K562 (cell line): ENCODE data around the gene LUC7L. TPM values are rescaled to one million over a fixed set of nuclear protein-coding genes. Genes with fewer than 3 reads are reported as not detected.
A peak's percentile ranks its signal among the peaks of the same experiment; 100 is the strongest.

Experiments used
- ATAC-seq: fragments of 200-7000 bp; cut with Tn5 transposase; 3 replicates; pipeline ENCODE4 v1.9.1; 2020; ENCODE audit warnings: moderate library complexity
- BruUV-seq: library from RNA; stranded (reverse); fragments of 400-500 nt; replicated peaks from 2 replicates; lab custom pipeline; 2021; lab: Mats Ljungman, UMichigan
- CTCF ChIA-PET: fragments of 300-600 bp; formaldehyde crosslinking; extraction: SDS; loops from one replicate; lab custom pipeline; 2021; ENCODE audit warnings: low intra/inter-chr PET ratio; lab: Yijun Ruan, JAX
- POLR2A ChIA-PET: fragments of 300-600, 350-650 bp; sonication (Branson Sonifier 250); formaldehyde crosslinking; extraction: SDS; loops from one replicate; lab custom pipeline; 2021; ENCODE audit warnings: antibody characterized with exemption, inconsistent platforms; lab: Yijun Ruan, JAX
- DNase-seq, 4 experiments: peaks; one replicate each; pipeline versions ENCODE4 v3.0.0 to v3.0.0-alpha.2; 2011 to 2018; ENCODE audit warnings: low spot score in 3 of 4, mixed read lengths in 3 of 4; ENCODE audit errors: extremely low read depth in 1 of 4
- FAIRE-seq: peaks from 2 replicates; lab custom pipeline; 2011; peaks lifted over from hg19 to GRCh38; lab: Jason Lieb, UNC
- H2AFZ ChIP-seq: 2 replicates; pipeline ENCODE4 v1.6.0; 2011; ENCODE audit warnings: low read depth, low read length, control low read depth, inconsistent platforms
- H3K27ac ChIP-seq: fragments of 200-600 bp; 3 replicates; pipeline ENCODE4 v1.8.0; 2011; ENCODE audit warnings: low read depth, mild to moderate bottlenecking, control low read depth, inconsistent platforms, low read length, moderate library complexity, mixed read lengths; ENCODE audit errors: extremely low read depth
- H3K27me3 ChIP-seq, 2 experiments: fragments of 300-600 bp in 1 of 2; 2 replicates in 1 of 2; 3 replicates in 1 of 2; pipeline versions ENCODE4 v1.6.0 to v1.8.0; 2011; ENCODE audit warnings: inconsistent platforms in 2 of 2, low read length in 2 of 2, mild to moderate bottlenecking in 1 of 2, mixed read lengths in 1 of 2, moderate library complexity in 1 of 2; ENCODE audit not compliant: control insufficient read depth in 2 of 2, insufficient read depth in 2 of 2
- H3K36me3 ChIP-seq: fragments of 300-600 bp; 3 replicates; pipeline ENCODE4 v1.8.0; 2011; ENCODE audit warnings: mild to moderate bottlenecking, low read length, inconsistent platforms; ENCODE audit not compliant: control insufficient read depth, insufficient read depth
- H3K4me1 ChIP-seq, 2 experiments: fragments of 200-600 bp in 1 of 2; replicated peaks in 1 of 2; 2 replicates in 1 of 2; 3 replicates in 1 of 2; pipeline versions ENCODE4 v1.5.1 to v1.8.0; 2011; ENCODE audit warnings: inconsistent platforms in 2 of 2, low read length in 2 of 2, mild to moderate bottlenecking in 1 of 2, mixed read lengths in 1 of 2, moderate library complexity in 1 of 2; ENCODE audit not compliant: control insufficient read depth in 2 of 2, insufficient read depth in 2 of 2
- H3K4me2 ChIP-seq: 2 replicates; pipeline ENCODE4 v1.6.1; 2011; ENCODE audit warnings: low read length, control low read depth, inconsistent platforms, mixed read lengths; ENCODE audit not compliant: insufficient read depth
- H3K4me3 ChIP-seq: fragments of 200-600 bp; sonication (generic), shearing (Covaris generic); 2 replicates; pipeline ENCODE4 v1.5.1; 2016; ENCODE audit warnings: control low read depth, inconsistent platforms
- H3K79me2 ChIP-seq: fragments of 200-600 bp; 3 replicates; pipeline ENCODE4 v1.8.0; 2011; ENCODE audit warnings: low read length, inconsistent platforms; ENCODE audit not compliant: control insufficient read depth, insufficient read depth
- H3K9ac ChIP-seq, 2 experiments: 2 replicates each; pipeline versions ENCODE4 v1.6.0 to v1.6.1; 2011; ENCODE audit warnings: low read depth in 2 of 2, low read length in 2 of 2, control low read depth in 1 of 2, inconsistent platforms in 1 of 2, mild to moderate bottlenecking in 1 of 2, mixed read lengths in 1 of 2; ENCODE audit not compliant: insufficient read depth in 1 of 2
- H3K9me1 ChIP-seq: one replicate; pipeline ENCODE4 v1.6.0; 2011; ENCODE audit warnings: inconsistent platforms, mild to moderate bottlenecking, low read length, moderate library complexity; ENCODE audit not compliant: control insufficient read depth, insufficient read depth
- H3K9me3 ChIP-seq: replicated peaks from 2 replicates; pipeline ENCODE4 v1.5.1; 2011; ENCODE audit warnings: low read depth, low read length, inconsistent platforms; ENCODE audit not compliant: control insufficient read depth, insufficient read depth
- H4K20me1 ChIP-seq: replicated peaks from 2 replicates; pipeline ENCODE4 v1.6.1; 2011; ENCODE audit warnings: low read length, inconsistent platforms, mixed read lengths; ENCODE audit not compliant: control insufficient read depth, insufficient read depth
- MCM3 ChIP-seq: fragments of 450-650 bp; IDR thresholded peaks from 2 replicates; pipeline ENCODE4 v1.6.1; 2016
- MECOM ChIP-seq: fragments of 250-450 bp; sonication (Bioruptor Pico); IDR thresholded peaks from 2 replicates; pipeline ENCODE4 v1.8.0; 2022; ENCODE audit warnings: inconsistent platforms
- RBM25 ChIP-seq: fragments of 200-400 bp; formaldehyde crosslinking; IDR thresholded peaks from 2 replicates; pipeline ENCODE4 v1.6.1; 2018; ENCODE audit warnings: low read length, low read depth, moderate library complexity; ENCODE audit not compliant: severe bottlenecking
- SMAD3 ChIP-seq: fragments of 450-650 bp; formaldehyde crosslinking; conservative IDR thresholded peaks from 2 replicates; pipeline ENCODE4 v1.4.0; 2020; ENCODE audit warnings: mild to moderate bottlenecking
- SMAD4 ChIP-seq: fragments of 250-450 bp; sonication (Bioruptor Pico); conservative IDR thresholded peaks from 2 replicates; pipeline ENCODE4 v1.8.0; 2021; ENCODE audit warnings: inconsistent platforms, mild to moderate bottlenecking, moderate library complexity
- ZNF696 ChIP-seq: fragments of 250-450 bp; sonication (Bioruptor Pico); conservative IDR thresholded peaks from 2 replicates; pipeline ENCODE4 v1.4.0; 2020; ENCODE audit warnings: mild to moderate bottlenecking, moderate library complexity
- WGBS: fragments of 100-300 bp; shearing (Covaris generic); methylation state at CpG from one replicate; pipeline ENCODE4 v1.1.6; 2016; ENCODE audit warnings: low coverage, mixed read lengths; ENCODE audit not compliant: insufficient coverage; ENCODE audit errors: missing lambda C conversion rate; 5-methylcytosine and 5-hydroxymethylcytosine counted together
- in situ Hi-C: fragments of 300-500 bp; cut with MboI; formaldehyde crosslinking; loops from 4 replicates; pipeline ENCODE4 v1.15.0; 2018; ENCODE audit warnings: inconsistent platforms, mixed read lengths
- intact Hi-C: fragments of 100-400 bp; cut with micrococcal nuclease; formaldehyde crosslinking; loops from 2 replicates; pipeline ENCODE4 v1.14.2; 2022
- polyA plus RNA-seq, 8 experiments: library from polyadenylated mRNA; depleted of rRNA in 4 of 8; stranded (reverse) in 5 of 8; unstranded in 3 of 8; fragments of >200 nt; fragmentation: Nextera tagmentation in 2 of 8; fragmentation: Illumina TruSeq in 1 of 8; extraction: Ambion mirVana in 2 of 8; extraction: Trizol in 1 of 8; gene quantifications; 2 replicates each; pipeline versions ENCODE4 v1.2.1 to v1.2.3, GENCODE V29; 2011 to 2014; ENCODE audit warnings: inconsistent platforms in 1 of 8, missing spikeins in 1 of 8
- total RNA-seq, 7 experiments: library from RNA; depleted of rRNA in 6 of 7; stranded (reverse); fragments of >200 nt in 6 of 7; fragmentation: Illumina TruSeq in 2 of 7; extraction: Trizol in 2 of 7; gene quantifications; 2 replicates each; pipeline versions ENCODE4 v1.2.1 to v1.2.3, GENCODE V29; 2011 to 2021; ENCODE audit warnings: low replicate concordance in 1 of 7
- TF ChIP-seq, protein P1 (sequence below): fragments of 150-350 bp; conservative IDR thresholded peaks from 2 replicates; pipeline ENCODE4 v1.6.1; 2014; ENCODE audit warnings: low read length
- TF ChIP-seq, protein P2 (sequence below): sonication (generic); formaldehyde crosslinking; IDR thresholded peaks from 2 replicates; pipeline ENCODE4 v1.8.1; 2022; ENCODE audit warnings: missing genetic modification reagents
- TF ChIP-seq, protein P3 (sequence below): fragments of 450-650 bp; IDR thresholded peaks from 2 replicates; pipeline ENCODE4 v1.7.0; 2016; ENCODE audit warnings: borderline replicate concordance
- TF ChIP-seq, protein P4 (sequence below): fragments of 250-450 bp; sonication (Bioruptor Pico); IDR thresholded peaks from 2 replicates; pipeline ENCODE4 v1.4.0; 2020; ENCODE audit warnings: borderline replicate concordance

Gene LUC7L
- total and polyA plus RNA-seq, 9 of the 15 experiments (the other 6 are each of a cell fraction or from before 2014, with no cell fraction given) = 1.7 to 93.3 (median 59.5) TPM

DNA sequence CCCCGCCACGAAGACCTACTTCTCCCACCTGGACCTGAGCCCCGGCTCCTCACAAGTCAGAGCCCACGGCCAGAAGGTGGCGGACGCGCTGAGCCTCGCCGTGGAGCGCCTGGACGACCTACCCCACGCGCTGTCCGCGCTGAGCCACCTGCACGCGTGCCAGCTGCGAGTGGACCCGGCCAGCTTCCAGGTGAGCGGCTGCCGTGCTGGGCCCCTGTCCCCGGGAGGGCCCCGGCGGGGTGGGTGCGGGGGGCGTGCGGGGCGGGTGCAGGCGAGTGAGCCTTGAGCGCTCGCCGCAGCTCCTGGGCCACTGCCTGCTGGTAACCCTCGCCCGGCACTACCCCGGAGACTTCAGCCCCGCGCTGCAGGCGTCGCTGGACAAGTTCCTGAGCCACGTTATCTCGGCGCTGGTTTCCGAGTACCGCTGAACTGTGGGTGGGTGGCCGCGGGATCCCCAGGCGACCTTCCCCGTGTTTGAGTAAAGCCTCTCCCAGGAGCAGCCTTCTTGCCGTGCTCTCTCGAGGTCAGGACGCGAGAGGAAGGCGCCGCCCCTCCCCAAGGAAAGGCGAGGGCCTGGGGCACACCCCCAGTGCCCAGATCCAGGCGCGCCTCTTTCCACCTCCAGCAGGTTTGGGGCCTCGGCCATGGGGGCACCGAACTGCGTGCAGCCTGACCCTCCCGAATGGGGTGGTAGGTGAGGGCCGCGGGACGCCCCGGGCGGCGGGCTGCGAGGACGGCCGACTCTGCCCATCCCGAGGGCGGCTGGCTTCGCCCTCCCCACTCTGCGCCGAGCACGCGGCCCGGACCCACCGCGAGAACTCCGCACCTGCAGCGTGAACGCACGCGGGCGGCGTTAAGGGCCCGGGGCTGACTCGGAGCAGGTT, 48.3 kb downstream of the LUC7L start:
- ATAC-seq (peak; percentile 82), FAIRE-seq (peak; percentile 84), DNase-seq (peak; percentile 43 to 95 (median 72))
- Histone ChIP-seq H3K9me1 (peaks cover 3% of the 10 kb centered on the region), H3K27me3 (no peaks in the 10 kb centered on the region), H3K79me2 (peaks cover 47% of the 10 kb centered on the region), H3K4me2 (peak overlapping the region; percentile 91), H3K27ac (peak overlapping the region; percentile 83), H4K20me1 (0 out of 2 replicates have a peak, but pooled peaks cover 6% of the 10 kb centered on the region), H3K36me3 (peaks cover 35% of the 10 kb centered on the region), H3K4me3 (peak overlapping the region; percentile 61), H3K4me1 (peaks cover 17 to 54% of the 10 kb centered on the region in 2 experiments; a peak in 4 of 5 replicates), H2AFZ (peak overlapping the region; percentile 84), H3K9ac (peak overlapping the region; percentile 72 to 98), H3K9me3 (no peaks in the 10 kb centered on the region)
- in situ Hi-C loops = loop anchor here (5.0 kb wide), 1 partner anchor 74 kb away; no protein-coding TSS in a partner anchor
- 1% methylated on average over 64 of the region's 89 CpGs for WGBS
- BruUV-seq = no TSS peak
- intact Hi-C loops = loop anchor here (2.0 kb wide), 1 partner anchor 74 kb away; no protein-coding TSS in a partner anchor
- ChIA-PET POLR2A (interaction anchor here (0.7 to 1.4 kb wide), 6 partner anchors 10 to 144 kb away, joined by 3 to 7 read pairs (median 3); no protein-coding TSS in a partner anchor), CTCF (interaction anchor here (1.2 to 4.5 kb wide), 5 partner anchors 70 to 115 kb away, joined by 5 to 42 read pairs (median 27); no protein-coding TSS in a partner anchor)
- TF ChIP-seq, protein P1, sequence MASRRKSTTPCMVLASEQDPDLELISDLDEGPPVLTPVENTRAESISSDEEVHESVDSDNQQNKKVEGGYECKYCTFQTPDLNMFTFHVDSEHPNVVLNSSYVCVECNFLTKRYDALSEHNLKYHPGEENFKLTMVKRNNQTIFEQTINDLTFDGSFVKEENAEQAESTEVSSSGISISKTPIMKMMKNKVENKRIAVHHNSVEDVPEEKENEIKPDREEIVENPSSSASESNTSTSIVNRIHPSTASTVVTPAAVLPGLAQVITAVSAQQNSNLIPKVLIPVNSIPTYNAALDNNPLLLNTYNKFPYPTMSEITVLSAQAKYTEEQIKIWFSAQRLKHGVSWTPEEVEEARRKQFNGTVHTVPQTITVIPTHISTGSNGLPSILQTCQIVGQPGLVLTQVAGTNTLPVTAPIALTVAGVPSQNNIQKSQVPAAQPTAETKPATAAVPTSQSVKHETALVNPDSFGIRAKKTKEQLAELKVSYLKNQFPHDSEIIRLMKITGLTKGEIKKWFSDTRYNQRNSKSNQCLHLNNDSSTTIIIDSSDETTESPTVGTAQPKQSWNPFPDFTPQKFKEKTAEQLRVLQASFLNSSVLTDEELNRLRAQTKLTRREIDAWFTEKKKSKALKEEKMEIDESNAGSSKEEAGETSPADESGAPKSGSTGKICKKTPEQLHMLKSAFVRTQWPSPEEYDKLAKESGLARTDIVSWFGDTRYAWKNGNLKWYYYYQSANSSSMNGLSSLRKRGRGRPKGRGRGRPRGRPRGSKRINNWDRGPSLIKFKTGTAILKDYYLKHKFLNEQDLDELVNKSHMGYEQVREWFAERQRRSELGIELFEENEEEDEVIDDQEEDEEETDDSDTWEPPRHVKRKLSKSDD = 0 out of 2 replicates have a peak, but pooled peaks have one; percentile 82
- TF ChIP-seq RBM25 = peak; percentile 99
- TF ChIP-seq, protein P2, sequence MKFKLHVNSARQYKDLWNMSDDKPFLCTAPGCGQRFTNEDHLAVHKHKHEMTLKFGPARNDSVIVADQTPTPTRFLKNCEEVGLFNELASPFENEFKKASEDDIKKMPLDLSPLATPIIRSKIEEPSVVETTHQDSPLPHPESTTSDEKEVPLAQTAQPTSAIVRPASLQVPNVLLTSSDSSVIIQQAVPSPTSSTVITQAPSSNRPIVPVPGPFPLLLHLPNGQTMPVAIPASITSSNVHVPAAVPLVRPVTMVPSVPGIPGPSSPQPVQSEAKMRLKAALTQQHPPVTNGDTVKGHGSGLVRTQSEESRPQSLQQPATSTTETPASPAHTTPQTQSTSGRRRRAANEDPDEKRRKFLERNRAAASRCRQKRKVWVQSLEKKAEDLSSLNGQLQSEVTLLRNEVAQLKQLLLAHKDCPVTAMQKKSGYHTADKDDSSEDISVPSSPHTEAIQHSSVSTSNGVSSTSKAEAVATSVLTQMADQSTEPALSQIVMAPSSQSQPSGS = peak; percentile 93
- peak; percentile 59; the same call in 1 of the 2 replicates for TF ChIP-seq MECOM (CRISPR knock-in tag)
- TF ChIP-seq, protein P3, sequence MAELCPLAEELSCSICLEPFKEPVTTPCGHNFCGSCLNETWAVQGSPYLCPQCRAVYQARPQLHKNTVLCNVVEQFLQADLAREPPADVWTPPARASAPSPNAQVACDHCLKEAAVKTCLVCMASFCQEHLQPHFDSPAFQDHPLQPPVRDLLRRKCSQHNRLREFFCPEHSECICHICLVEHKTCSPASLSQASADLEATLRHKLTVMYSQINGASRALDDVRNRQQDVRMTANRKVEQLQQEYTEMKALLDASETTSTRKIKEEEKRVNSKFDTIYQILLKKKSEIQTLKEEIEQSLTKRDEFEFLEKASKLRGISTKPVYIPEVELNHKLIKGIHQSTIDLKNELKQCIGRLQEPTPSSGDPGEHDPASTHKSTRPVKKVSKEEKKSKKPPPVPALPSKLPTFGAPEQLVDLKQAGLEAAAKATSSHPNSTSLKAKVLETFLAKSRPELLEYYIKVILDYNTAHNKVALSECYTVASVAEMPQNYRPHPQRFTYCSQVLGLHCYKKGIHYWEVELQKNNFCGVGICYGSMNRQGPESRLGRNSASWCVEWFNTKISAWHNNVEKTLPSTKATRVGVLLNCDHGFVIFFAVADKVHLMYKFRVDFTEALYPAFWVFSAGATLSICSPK = no peak
- TF ChIP-seq MCM3 = no peak
- TF ChIP-seq, protein P4, sequence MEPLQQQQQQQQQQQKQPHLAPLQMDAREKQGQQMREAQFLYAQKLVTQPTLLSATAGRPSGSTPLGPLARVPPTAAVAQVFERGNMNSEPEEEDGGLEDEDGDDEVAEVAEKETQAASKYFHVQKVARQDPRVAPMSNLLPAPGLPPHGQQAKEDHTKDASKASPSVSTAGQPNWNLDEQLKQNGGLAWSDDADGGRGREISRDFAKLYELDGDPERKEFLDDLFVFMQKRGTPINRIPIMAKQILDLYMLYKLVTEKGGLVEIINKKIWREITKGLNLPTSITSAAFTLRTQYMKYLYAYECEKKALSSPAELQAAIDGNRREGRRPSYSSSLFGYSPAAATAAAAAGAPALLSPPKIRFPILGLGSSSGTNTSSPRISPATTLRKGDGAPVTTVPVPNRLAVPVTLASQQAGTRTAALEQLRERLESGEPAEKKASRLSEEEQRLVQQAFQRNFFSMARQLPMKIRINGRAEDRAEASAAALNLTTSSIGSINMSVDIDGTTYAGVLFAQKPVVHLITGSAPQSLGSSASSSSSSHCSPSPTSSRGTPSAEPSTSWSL (CRISPR knock-in tag) = no peak
- peak; percentile 84 for TF ChIP-seq SMAD4
- no peak for TF ChIP-seq SMAD3 (CRISPR knock-in tag)
- TF ChIP-seq ZNF696 (CRISPR knock-in tag) = no peak
